GM12891 (cell line): ENCODE results near the gene NPHP3.

Experiments used
- PAX5 ChIP-seq: IDR thresholded peaks from 2 replicates; pipeline ENCODE4 v1.6.1; 2011; ENCODE audit warnings: low read length, moderate library complexity, mild to moderate bottlenecking; ENCODE audit not compliant: insufficient read depth, severe bottlenecking
- POLR2A ChIP-seq: IDR thresholded peaks from 2 replicates; pipeline ENCODE4 v1.6.1; 2011; ENCODE audit warnings: low read depth, low read length, control low read depth
- POLR2AphosphoS5 ChIP-seq: IDR thresholded peaks from 2 replicates; pipeline ENCODE4 v1.6.1; 2011; ENCODE audit warnings: low read depth, low read length, control low read depth
- POU2F2 ChIP-seq: IDR thresholded peaks from 2 replicates; pipeline ENCODE4 v1.6.1; 2011; ENCODE audit warnings: low read depth, mild to moderate bottlenecking, control low read depth, low read length, moderate library complexity
- TAF1 ChIP-seq: IDR thresholded peaks from 2 replicates; pipeline ENCODE4 v1.6.1; 2011; ENCODE audit warnings: low read depth, low read length, control low read depth

GRCh38 chr3:132709761-132710160 is 12.4 kb downstream of the NPHP3 start:
- TF ChIP-seq POLR2AphosphoS5 (no peak), POLR2A (no peak), TAF1 (no peak), PAX5 (no peak), POU2F2 (no peak)
